Body of pancreas (tissue), 4 donors: ENCODE data around the gene BICD1.

Experiments
- CTCF ChIP-seq, 7 experiments: fragments of 450-650 bp in 4 of 7; fragments of 200-600 bp in 3 of 7; sonication (generic) in 3 of 7; IDR thresholded peaks; one replicate each; pipeline ENCODE4 v1.5.1; 2016 to 2019; ENCODE audit warnings: antibody characterized with exemption in 7 of 7
- POLR2A ChIP-seq, 3 donors: fragments of 450-650 bp; IDR thresholded peaks; one replicate each; pipeline ENCODE4 v1.6.1; 2016; ENCODE audit warnings: antibody characterized with exemption in 3 of 3, mild to moderate bottlenecking in 2 of 3

DNA sequence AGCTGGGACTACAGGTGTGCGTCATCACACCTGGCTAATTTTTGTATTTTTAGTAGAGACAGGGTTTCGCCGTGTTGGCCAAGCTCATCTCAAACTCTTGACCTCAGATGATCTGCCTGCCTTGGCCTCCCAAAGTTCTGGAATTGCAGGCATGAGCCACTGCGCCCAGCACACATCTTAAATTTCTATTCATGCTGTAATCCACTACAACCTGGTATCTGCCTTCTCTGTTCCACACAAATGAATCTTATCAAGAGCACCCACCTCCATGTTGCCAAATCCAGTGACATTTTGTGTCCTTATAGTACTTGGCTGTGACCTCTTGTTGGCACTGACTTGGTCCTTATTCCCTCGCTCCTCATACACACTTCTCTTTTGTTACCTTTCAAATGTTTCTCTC lies 5.8 kb upstream of the BICD1 start:
- TF ChIP-seq CTCF (IDR thresholded peaks at IDR 0.05) (no peak), POLR2A (IDR thresholded peaks at IDR 0.05) (no peak)
